Natural killer cell (primary cell): ENCODE measurements around the gene PTPN14. TPM values are rescaled to one million over a fixed set of nuclear protein-coding genes. Genes with fewer than 3 reads are reported as not detected.

Experiments
- ATAC-seq, 3 donors: fragments of 150-1000 bp in 2 of 3; fragments of 200-7000 bp in 1 of 3; cut with Tn5 transposase; 1 replicate in 1 of 3; 2 replicates in 2 of 3; pipeline ENCODE4 v1.10.0; 2021; ENCODE audit warnings: mild to moderate bottlenecking in 2 of 3, moderate library complexity in 2 of 3
- DNase-seq, 2 donors: peaks; one replicate each; pipeline versions ENCODE4 v3.0.0 to v3.0.0-alpha.2; 2013 to 2021; ENCODE audit warnings: mixed read lengths in 1 of 2
- H3K27ac ChIP-seq: one replicate; pipeline ENCODE4 v1.5.1; 2013; ENCODE audit warnings: mild to moderate bottlenecking, low read length
- H3K27me3 ChIP-seq: one replicate; pipeline ENCODE4 v1.6.1; 2013; ENCODE audit warnings: low read length; ENCODE audit not compliant: control insufficient read depth, insufficient read depth
- H3K36me3 ChIP-seq: one replicate; pipeline ENCODE4 v1.6.1; 2013; ENCODE audit warnings: low read length; ENCODE audit not compliant: control insufficient read depth, insufficient read depth
- H3K4me1 ChIP-seq: one replicate; pipeline ENCODE4 v1.6.1; 2013; ENCODE audit warnings: low read length; ENCODE audit not compliant: control insufficient read depth, insufficient read depth
- H3K4me3 ChIP-seq: one replicate; pipeline ENCODE4 v1.5.1; 2013; ENCODE audit warnings: low read length
- H3K9me3 ChIP-seq: one replicate; pipeline ENCODE4 v1.6.1; 2013; ENCODE audit warnings: low read length; ENCODE audit not compliant: control insufficient read depth, insufficient read depth
- H3K27ac Mint-ChIP-seq, 2 donors: one replicate each; pipeline ENCODE4 v1.8.0; 2022; ENCODE audit warnings: mild to moderate bottlenecking in 2 of 2, mixed read lengths in 2 of 2, moderate library complexity in 1 of 2
- H3K27me3 Mint-ChIP-seq, 2 donors: one replicate each; pipeline ENCODE4 v1.8.0; 2022; ENCODE audit warnings: low read depth in 2 of 2, mixed read lengths in 2 of 2
- H3K36me3 Mint-ChIP-seq: one replicate; pipeline ENCODE4 v1.8.0; 2022; ENCODE audit warnings: mixed read lengths
- H3K4me1 Mint-ChIP-seq, 2 donors: one replicate each; pipeline ENCODE4 v1.8.0; 2022; ENCODE audit warnings: mixed read lengths in 2 of 2
- H3K4me3 Mint-ChIP-seq: one replicate; pipeline ENCODE4 v1.8.0; 2022; ENCODE audit warnings: mild to moderate bottlenecking, moderate library complexity, mixed read lengths
- H3K9me3 Mint-ChIP-seq, 2 donors: one replicate each; pipeline ENCODE4 v1.8.0; 2022; ENCODE audit warnings: mixed read lengths in 2 of 2
- CTCF ChIP-seq: fragments of 200-600 bp; IDR thresholded peaks from one replicate; pipeline ENCODE4 v1.8.0; 2022; ENCODE audit warnings: antibody characterized with exemption
- WGBS: methylation state at CpG from one replicate; pipeline ENCODE4 v1.1.7; 2013; ENCODE audit warnings: missing lambda C conversion rate; ENCODE audit not compliant: insufficient coverage; 5-methylcytosine and 5-hydroxymethylcytosine counted together
- intact Hi-C: fragments of 100-400 bp; cut with micrococcal nuclease; formaldehyde crosslinking; loops from one replicate; pipeline ENCODE4 v1.14.2; 2022
- total RNA-seq, 4 donors: library from RNA; stranded (reverse); fragments of 120-200 nt in 1 of 4; gene quantifications; one replicate each; pipeline versions ENCODE4 v1.2.3 to v1.2.4, GENCODE V29; 2013 to 2022

PTPN14 gene
- total RNA-seq, 3 donors from 2014 or later (not counting 1 experiment from before 2014, with no cell fraction given), result 0.02 TPM; not detected in 2

DNA sequence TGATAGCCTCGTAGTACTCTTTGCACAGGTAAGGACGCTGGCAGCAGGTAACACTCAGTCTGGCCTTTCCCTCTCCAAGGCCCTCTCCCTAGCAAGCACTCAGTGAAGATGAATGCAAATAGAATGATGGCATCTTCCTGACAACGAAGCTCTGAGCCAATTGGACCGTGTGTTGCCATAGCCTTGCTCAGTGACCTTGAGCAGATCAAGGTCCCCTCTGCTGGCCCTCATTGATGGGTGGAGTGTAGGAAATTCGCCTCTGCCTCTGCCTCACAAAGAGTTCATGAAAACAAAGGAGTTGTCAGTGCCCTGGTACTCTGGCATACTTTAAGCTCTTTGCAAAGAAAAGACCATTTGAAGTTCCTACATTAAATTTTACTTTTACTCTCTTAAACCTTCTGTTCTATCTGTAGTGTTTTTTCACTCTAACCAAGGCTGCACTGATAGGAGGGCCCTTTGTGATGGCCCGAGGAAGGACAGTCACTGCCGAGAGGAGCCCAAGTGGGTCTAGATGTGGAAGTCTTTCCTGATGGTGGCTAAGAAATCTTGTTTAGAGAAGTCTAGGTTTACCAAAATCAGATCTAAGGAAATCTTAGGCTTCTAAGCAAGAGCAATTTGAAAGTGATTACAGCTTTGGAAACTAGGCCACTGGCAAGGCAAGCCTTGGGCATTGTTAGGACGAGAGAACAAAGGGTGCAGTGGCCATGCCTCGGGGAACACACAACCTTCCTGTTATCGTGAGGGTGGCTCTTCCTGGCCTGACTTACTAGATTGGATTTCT lies 232.3 kb downstream of the PTPN14 start:
- no peaks in the 10 kb centered on the region for H3K27me3 ChIP-seq
- intact Hi-C loops, result no loop called here
- no peaks in the 10 kb centered on the region for H3K9me3 ChIP-seq
- Mint-ChIP-seq H3K9me3 (no peaks in the 10 kb centered on the region), H3K27me3 (no peaks in the 10 kb centered on the region), H3K4me3 (no peak overlapping the region), H3K36me3 (peaks cover 8% of the 10 kb centered on the region), H3K27ac (no peak overlapping the region), H3K4me1 (no peaks in the 10 kb centered on the region)
- DNase-seq (no peak), ATAC-seq (no peak)
- no peak overlapping the region for H3K27ac ChIP-seq
- TF ChIP-seq CTCF, result no peak
- H3K4me1 ChIP-seq, result no peaks in the 10 kb centered on the region
- H3K4me3 ChIP-seq, result no peak overlapping the region
- peaks cover 10% of the 10 kb centered on the region for H3K36me3 ChIP-seq
- WGBS, result 94% methylated on average over 10 of the region's 10 CpGs

GRCh38 chr1:214318356-214318755 lies 233.0 kb downstream of the PTPN14 start:
- Mint-ChIP-seq H3K4me3 (no peak overlapping the region), H3K27me3 (no peaks in the 10 kb centered on the region), H3K9me3 (no peaks in the 10 kb centered on the region), H3K4me1 (no peaks in the 10 kb centered on the region), H3K36me3 (peaks cover 8% of the 10 kb centered on the region), H3K27ac (no peak overlapping the region)
- intact Hi-C loops, result no loop called here
- Histone ChIP-seq H3K9me3 (no peaks in the 10 kb centered on the region), H3K36me3 (peaks cover 10% of the 10 kb centered on the region), H3K27me3 (no peaks in the 10 kb centered on the region), H3K4me3 (no peak overlapping the region), H3K4me1 (no peaks in the 10 kb centered on the region), H3K27ac (no peak overlapping the region)
- no peak for ATAC-seq
- WGBS, result 55% methylated on average over 6 of the region's 6 CpGs
- TF ChIP-seq CTCF, result no peak
- DNase-seq, result no peak

DNA sequence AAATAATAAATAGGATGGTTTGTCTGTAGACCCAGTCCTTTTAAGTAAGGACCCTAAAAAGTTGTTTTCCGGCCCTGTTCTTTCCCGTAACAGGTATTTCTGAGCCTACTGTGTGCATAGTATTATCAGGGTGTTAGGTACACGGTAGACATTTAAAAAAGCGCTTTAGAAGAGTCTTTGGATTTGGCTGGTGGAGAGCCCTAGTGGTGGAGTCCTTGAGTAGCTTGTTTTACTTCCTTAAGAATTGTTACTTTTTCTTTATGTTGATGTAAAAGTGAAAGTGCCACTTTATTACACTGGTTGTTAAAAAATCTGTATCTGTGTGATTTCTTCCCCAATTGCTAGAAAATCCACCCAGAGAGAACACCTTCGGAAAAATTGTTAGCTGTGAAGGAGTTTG lies 233.7 kb downstream of the PTPN14 start:
- Histone ChIP-seq H3K27ac (no peak overlapping the region), H3K36me3 (peaks cover 10% of the 10 kb centered on the region), H3K27me3 (no peaks in the 10 kb centered on the region), H3K9me3 (no peaks in the 10 kb centered on the region), H3K4me3 (no peak overlapping the region), H3K4me1 (no peaks in the 10 kb centered on the region)
- intact Hi-C loops, result no loop called here
- no peak for ATAC-seq
- Mint-ChIP-seq H3K27ac (no peak overlapping the region), H3K9me3 (no peaks in the 10 kb centered on the region), H3K36me3 (peaks cover 8% of the 10 kb centered on the region), H3K4me3 (no peak overlapping the region), H3K27me3 (no peaks in the 10 kb centered on the region), H3K4me1 (no peaks in the 10 kb centered on the region)
- no peak for DNase-seq
- no peak for TF ChIP-seq CTCF
- 96% methylated on average over 5 of the region's 5 CpGs for WGBS

- TF ChIP-seq CTCF, result no peak
- H3K4me3 Mint-ChIP-seq, result no peak overlapping the region
- H3K27ac Mint-ChIP-seq, result no peak overlapping the region
- peaks cover 10% of the 10 kb centered on the region for H3K36me3 ChIP-seq
- no peak overlapping the region for H3K27ac ChIP-seq
- ATAC-seq (no peak), DNase-seq (no peak)
- H3K4me1 Mint-ChIP-seq, result peaks cover under 1 to 3% of the 10 kb centered on the region in 2 donors
- H3K4me1 ChIP-seq, result no peaks in the 10 kb centered on the region
- no peaks in the 10 kb centered on the region for H3K27me3 Mint-ChIP-seq
- peaks cover 8% of the 10 kb centered on the region for H3K36me3 Mint-ChIP-seq
- H3K27me3 ChIP-seq, result no peaks in the 10 kb centered on the region
- H3K9me3 ChIP-seq, result no peaks in the 10 kb centered on the region
- H3K4me3 ChIP-seq, result no peak overlapping the region
- no peaks in the 10 kb centered on the region for H3K9me3 Mint-ChIP-seq
- intact Hi-C loops, result no loop called here
- 93% methylated on average over 4 of the region's 4 CpGs for WGBS
These were observed 234.1 kb downstream of the PTPN14 start for GRCh38 chr1:214317300-214317699.
